Neural cell (in vitro differentiated cells): ENCODE results near the gene CLDN12.

ENCODE experiments used
- CTCF ChIP-seq: fragments of 450-650 bp; IDR thresholded peaks from 2 replicates; pipeline ENCODE4 v1.5.1; 2014; ENCODE audit warnings: antibody characterized with exemption, mild to moderate bottlenecking, moderate library complexity; ENCODE audit not compliant: poor library complexity, severe bottlenecking
- EP300 ChIP-seq: fragments of 450-650 bp; conservative IDR thresholded peaks from 2 replicates; pipeline ENCODE4 v1.6.1; 2014; ENCODE audit warnings: antibody characterized with exemption, mild to moderate bottlenecking, moderate library complexity; ENCODE audit not compliant: poor library complexity, severe bottlenecking
- EZH2 ChIP-seq: fragments of 200-600, 300-800 bp; shearing (Covaris generic), sonication (generic); IDR thresholded peaks from 2 replicates; pipeline ENCODE4 v1.6.1; 2014; ENCODE audit warnings: antibody characterized with exemption, low read length, borderline replicate concordance, mild to moderate bottlenecking; ENCODE audit not compliant: insufficient read depth, poor library complexity, severe bottlenecking
- MXI1 ChIP-seq: fragments of 450-650 bp; conservative IDR thresholded peaks from 2 replicates; pipeline ENCODE4 v1.6.1; 2014; ENCODE audit warnings: antibody characterized with exemption, mild to moderate bottlenecking; ENCODE audit not compliant: poor library complexity, severe bottlenecking
- POLR2AphosphoS5 ChIP-seq: IDR thresholded peaks from 2 replicates; pipeline ENCODE4 v1.6.1; 2012
- RAD21 ChIP-seq: fragments of 450-650 bp; conservative IDR thresholded peaks from 2 replicates; pipeline ENCODE4 v1.6.1; 2014; ENCODE audit warnings: antibody characterized with exemption, mild to moderate bottlenecking, moderate library complexity
- SMC3 ChIP-seq: fragments of 450-650 bp; conservative IDR thresholded peaks from 2 replicates; pipeline ENCODE4 v1.6.1; 2014; ENCODE audit warnings: antibody characterized with exemption, mild to moderate bottlenecking, moderate library complexity; ENCODE audit not compliant: poor library complexity
- TAF1 ChIP-seq: IDR thresholded peaks from 2 replicates; pipeline ENCODE4 v1.6.1; 2012; ENCODE audit warnings: low read depth
- TF ChIP-seq, protein P1 (sequence below): IDR thresholded peaks from 2 replicates; pipeline ENCODE4 v1.6.1; 2012; ENCODE audit warnings: borderline replicate concordance

- TF ChIP-seq POLR2AphosphoS5, result no peak
- no peak for TF ChIP-seq SMC3
- TF ChIP-seq, protein P1, sequence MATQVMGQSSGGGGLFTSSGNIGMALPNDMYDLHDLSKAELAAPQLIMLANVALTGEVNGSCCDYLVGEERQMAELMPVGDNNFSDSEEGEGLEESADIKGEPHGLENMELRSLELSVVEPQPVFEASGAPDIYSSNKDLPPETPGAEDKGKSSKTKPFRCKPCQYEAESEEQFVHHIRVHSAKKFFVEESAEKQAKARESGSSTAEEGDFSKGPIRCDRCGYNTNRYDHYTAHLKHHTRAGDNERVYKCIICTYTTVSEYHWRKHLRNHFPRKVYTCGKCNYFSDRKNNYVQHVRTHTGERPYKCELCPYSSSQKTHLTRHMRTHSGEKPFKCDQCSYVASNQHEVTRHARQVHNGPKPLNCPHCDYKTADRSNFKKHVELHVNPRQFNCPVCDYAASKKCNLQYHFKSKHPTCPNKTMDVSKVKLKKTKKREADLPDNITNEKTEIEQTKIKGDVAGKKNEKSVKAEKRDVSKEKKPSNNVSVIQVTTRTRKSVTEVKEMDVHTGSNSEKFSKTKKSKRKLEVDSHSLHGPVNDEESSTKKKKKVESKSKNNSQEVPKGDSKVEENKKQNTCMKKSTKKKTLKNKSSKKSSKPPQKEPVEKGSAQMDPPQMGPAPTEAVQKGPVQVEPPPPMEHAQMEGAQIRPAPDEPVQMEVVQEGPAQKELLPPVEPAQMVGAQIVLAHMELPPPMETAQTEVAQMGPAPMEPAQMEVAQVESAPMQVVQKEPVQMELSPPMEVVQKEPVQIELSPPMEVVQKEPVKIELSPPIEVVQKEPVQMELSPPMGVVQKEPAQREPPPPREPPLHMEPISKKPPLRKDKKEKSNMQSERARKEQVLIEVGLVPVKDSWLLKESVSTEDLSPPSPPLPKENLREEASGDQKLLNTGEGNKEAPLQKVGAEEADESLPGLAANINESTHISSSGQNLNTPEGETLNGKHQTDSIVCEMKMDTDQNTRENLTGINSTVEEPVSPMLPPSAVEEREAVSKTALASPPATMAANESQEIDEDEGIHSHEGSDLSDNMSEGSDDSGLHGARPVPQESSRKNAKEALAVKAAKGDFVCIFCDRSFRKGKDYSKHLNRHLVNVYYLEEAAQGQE, result no peak
- no peak for TF ChIP-seq CTCF
- no peak for TF ChIP-seq EZH2
- TF ChIP-seq RAD21, result no peak
- no peak for TF ChIP-seq TAF1
- TF ChIP-seq MXI1, result no peak
- TF ChIP-seq EP300, result no peak
Measured at GRCh38 chr7:90453259-90453891, 50.1 kb downstream of the CLDN12 start.
